ENCODE results near the gene TRIM44. TPM values are rescaled to one million over a fixed set of nuclear protein-coding genes. Genes with fewer than 3 reads are reported as not detected.

Gene TRIM44
- total and polyA plus RNA-seq, 2 donors: 7.4 to 18.7 TPM

- H3K36me3 ChIP-seq (ENCODE audit: control insufficient read depth in 2 of 2, insufficient read depth in 2 of 2, low read length in 1 of 2): no peaks in the 10 kb centered on the region
- no peak for DNase-seq (ENCODE audit: low read depth in 6 of 9, low spot score in 9 of 9)
- H3K4me1 ChIP-seq (ENCODE audit: control insufficient read depth in 2 of 2, insufficient read depth in 2 of 2, low read length in 2 of 2): peaks cover 0 to 6% of the 10 kb centered on the region in 2 donors
- H3K27ac ChIP-seq (ENCODE audit: low read depth in 1 of 2, low read length in 1 of 2): no peak overlapping the region
- H3K27me3 ChIP-seq (ENCODE audit: control insufficient read depth in 2 of 2, insufficient read depth in 1 of 2, low read length in 1 of 2): no peaks in the 10 kb centered on the region
- no peak overlapping the region for H3K4me3 ChIP-seq (ENCODE audit: low read length in 2 of 2)
- WGBS: 94% methylated on average over 3 of the region's 3 CpGs
- peaks cover 0 to 6% of the 10 kb centered on the region in 2 donors for H3K9me3 ChIP-seq (ENCODE audit: control insufficient read depth in 2 of 2, insufficient read depth in 1 of 2, low read length in 1 of 2)
These were observed 121.2 kb downstream of the TRIM44 start for GRCh38 chr11:35783809-35784208.

- no peak for DNase-seq (ENCODE audit: low read depth in 6 of 9, low spot score in 9 of 9)
These were observed 122.1 kb downstream of the TRIM44 start for GRCh38 chr11:35784699-35785098.

GRCh38 chr11:35785287-35786167 lies 123.0 kb downstream of the TRIM44 start:
- H3K4me1 ChIP-seq (ENCODE audit: control insufficient read depth in 2 of 2, insufficient read depth in 2 of 2, low read length in 2 of 2): peaks cover 0 to 6% of the 10 kb centered on the region in 2 donors
- peak in 1 of 9 donors; percentile 52 for DNase-seq (ENCODE audit: low read depth in 6 of 9, low spot score in 9 of 9)
- H3K36me3 ChIP-seq (ENCODE audit: control insufficient read depth in 2 of 2, insufficient read depth in 2 of 2, low read length in 1 of 2): no peaks in the 10 kb centered on the region
- H3K4me3 ChIP-seq (ENCODE audit: low read length in 2 of 2): no peak overlapping the region
- H3K27me3 ChIP-seq (ENCODE audit: control insufficient read depth in 2 of 2, insufficient read depth in 1 of 2, low read length in 1 of 2): no peaks in the 10 kb centered on the region
- no peaks in the 10 kb centered on the region for H3K9me3 ChIP-seq (ENCODE audit: control insufficient read depth in 2 of 2, insufficient read depth in 1 of 2, low read length in 1 of 2)
- no peak overlapping the region for H3K27ac ChIP-seq (ENCODE audit: low read depth in 1 of 2, low read length in 1 of 2)
- 64% methylated on average over 4 of the region's 4 CpGs for WGBS

More at GRCh38 chr11:35784699-35785098, 122.1 kb downstream of the TRIM44 start:
- no peak overlapping the region for H3K27ac ChIP-seq (ENCODE audit: low read depth in 1 of 2, low read length in 1 of 2)
- H3K4me3 ChIP-seq (ENCODE audit: low read length in 2 of 2): no peak overlapping the region
- no peaks in the 10 kb centered on the region for H3K27me3 ChIP-seq (ENCODE audit: control insufficient read depth in 2 of 2, insufficient read depth in 1 of 2, low read length in 1 of 2)
- H3K9me3 ChIP-seq (ENCODE audit: control insufficient read depth in 2 of 2, insufficient read depth in 1 of 2, low read length in 1 of 2): no peaks in the 10 kb centered on the region
- peaks cover 0 to 6% of the 10 kb centered on the region in 2 donors for H3K4me1 ChIP-seq (ENCODE audit: control insufficient read depth in 2 of 2, insufficient read depth in 2 of 2, low read length in 2 of 2)
- H3K36me3 ChIP-seq (ENCODE audit: control insufficient read depth in 2 of 2, insufficient read depth in 2 of 2, low read length in 1 of 2): no peaks in the 10 kb centered on the region

- H3K27me3 ChIP-seq (ENCODE audit: control insufficient read depth in 2 of 2, insufficient read depth in 1 of 2, low read length in 1 of 2): no peaks in the 10 kb centered on the region
- H3K36me3 ChIP-seq (ENCODE audit: control insufficient read depth in 2 of 2, insufficient read depth in 2 of 2, low read length in 1 of 2): peaks cover 0 to 1% of the 10 kb centered on the region in 2 donors
- DNase-seq (ENCODE audit: low read depth in 6 of 9, low spot score in 9 of 9): no peak
- no peaks in the 10 kb centered on the region for H3K9me3 ChIP-seq (ENCODE audit: control insufficient read depth in 2 of 2, insufficient read depth in 1 of 2, low read length in 1 of 2)
- no peak overlapping the region for H3K27ac ChIP-seq (ENCODE audit: low read depth in 1 of 2, low read length in 1 of 2)
- H3K4me3 ChIP-seq (ENCODE audit: low read length in 2 of 2): no peak overlapping the region
- peaks cover 0 to 6% of the 10 kb centered on the region in 2 donors for H3K4me1 ChIP-seq (ENCODE audit: control insufficient read depth in 2 of 2, insufficient read depth in 2 of 2, low read length in 2 of 2)
These were observed 123.6 kb downstream of the TRIM44 start for GRCh38 chr11:35786188-35786587.

- no peaks in the 10 kb centered on the region for H3K27me3 ChIP-seq (ENCODE audit: control insufficient read depth in 2 of 2, insufficient read depth in 1 of 2, low read length in 1 of 2)
- no peak overlapping the region for H3K4me3 ChIP-seq (ENCODE audit: low read length in 2 of 2)
- DNase-seq (ENCODE audit: low read depth in 6 of 9, low spot score in 9 of 9): no peak
- peaks cover 0 to 3% of the 10 kb centered on the region in 2 donors for H3K36me3 ChIP-seq (ENCODE audit: control insufficient read depth in 2 of 2, insufficient read depth in 2 of 2, low read length in 1 of 2)
- no peak overlapping the region for H3K27ac ChIP-seq (ENCODE audit: low read depth in 1 of 2, low read length in 1 of 2)
- peaks cover 0 to 6% of the 10 kb centered on the region in 2 donors for H3K4me1 ChIP-seq (ENCODE audit: control insufficient read depth in 2 of 2, insufficient read depth in 2 of 2, low read length in 2 of 2)
- no peaks in the 10 kb centered on the region for H3K9me3 ChIP-seq (ENCODE audit: control insufficient read depth in 2 of 2, insufficient read depth in 1 of 2, low read length in 1 of 2)
- WGBS: 95% methylated on average over 7 of the region's 7 CpGs
These were observed 124.5 kb downstream of the TRIM44 start for GRCh38 chr11:35787013-35787504.

- no peak for DNase-seq (ENCODE audit: low read depth in 6 of 9, low spot score in 9 of 9)
- Histone ChIP-seq H3K27ac (ENCODE audit: low read depth in 1 of 2, low read length in 1 of 2) (no peak overlapping the region), H3K27me3 (ENCODE audit: control insufficient read depth in 2 of 2, insufficient read depth in 1 of 2, low read length in 1 of 2) (no peaks in the 10 kb centered on the region), H3K4me3 (ENCODE audit: low read length in 2 of 2) (no peak overlapping the region), H3K4me1 (ENCODE audit: control insufficient read depth in 2 of 2, insufficient read depth in 2 of 2, low read length in 2 of 2) (peaks cover 0 to 6% of the 10 kb centered on the region in 2 donors), H3K9me3 (ENCODE audit: control insufficient read depth in 2 of 2, insufficient read depth in 1 of 2, low read length in 1 of 2) (no peaks in the 10 kb centered on the region), H3K36me3 (ENCODE audit: control insufficient read depth in 2 of 2, insufficient read depth in 2 of 2, low read length in 1 of 2) (peaks cover 0 to 3% of the 10 kb centered on the region in 2 donors)
- 98% methylated on average over 1 of the region's 1 CpG for WGBS
These were observed 125.1 kb downstream of the TRIM44 start for GRCh38 chr11:35787626-35788025.

- WGBS: 88% methylated on average over 6 of the region's 6 CpGs
- Histone ChIP-seq H3K36me3 (ENCODE audit: control insufficient read depth in 2 of 2, insufficient read depth in 2 of 2, low read length in 1 of 2) (peaks cover 0 to 3% of the 10 kb centered on the region in 2 donors), H3K27me3 (ENCODE audit: control insufficient read depth in 2 of 2, insufficient read depth in 1 of 2, low read length in 1 of 2) (no peaks in the 10 kb centered on the region), H3K4me3 (ENCODE audit: low read length in 2 of 2) (no peak overlapping the region), H3K27ac (ENCODE audit: low read depth in 1 of 2, low read length in 1 of 2) (no peak overlapping the region), H3K9me3 (ENCODE audit: control insufficient read depth in 2 of 2, insufficient read depth in 1 of 2, low read length in 1 of 2) (no peaks in the 10 kb centered on the region), H3K4me1 (ENCODE audit: control insufficient read depth in 2 of 2, insufficient read depth in 2 of 2, low read length in 2 of 2) (no peaks in the 10 kb centered on the region)
- no peak for DNase-seq (ENCODE audit: low read depth in 6 of 9, low spot score in 9 of 9)
These were observed 128.7 kb downstream of the TRIM44 start for GRCh38 chr11:35791088-35791958.

GRCh38 chr11:35792148-35792845 lies 129.7 kb downstream of the TRIM44 start:
- 95% methylated on average over 4 of the region's 4 CpGs for WGBS
- no peak for DNase-seq (ENCODE audit: low read depth in 6 of 9, low spot score in 9 of 9)

More at GRCh38 chr11:35792148-35792845, 129.7 kb downstream of the TRIM44 start:
- H3K4me3 ChIP-seq (ENCODE audit: low read length in 2 of 2): no peak overlapping the region
- H3K27ac ChIP-seq (ENCODE audit: low read depth in 1 of 2, low read length in 1 of 2): no peak overlapping the region
- no peaks in the 10 kb centered on the region for H3K4me1 ChIP-seq (ENCODE audit: control insufficient read depth in 2 of 2, insufficient read depth in 2 of 2, low read length in 2 of 2)
- no peaks in the 10 kb centered on the region for H3K9me3 ChIP-seq (ENCODE audit: control insufficient read depth in 2 of 2, insufficient read depth in 1 of 2, low read length in 1 of 2)
- no peaks in the 10 kb centered on the region for H3K27me3 ChIP-seq (ENCODE audit: control insufficient read depth in 2 of 2, insufficient read depth in 1 of 2, low read length in 1 of 2)
- H3K36me3 ChIP-seq (ENCODE audit: control insufficient read depth in 2 of 2, insufficient read depth in 2 of 2, low read length in 1 of 2): peaks cover 0 to 3% of the 10 kb centered on the region in 2 donors
